Heart right ventricle (tissue), 16 donors: Measurements from ENCODE around the gene CKS1B. TPM values are rescaled to one million over a fixed set of nuclear protein-coding genes. Genes with fewer than 3 reads are reported as not detected.
A peak's percentile ranks its signal among the peaks of the same experiment; 100 is the strongest.

Experiments
- ATAC-seq, 8 donors: fragments of 200-7000 bp; cut with Tn5 transposase; one replicate each; pipeline ENCODE4 v1.9.1; 2020; ENCODE audit warnings: mild to moderate bottlenecking in 8 of 8, moderate library complexity in 8 of 8, moderate number of reproducible peaks in 1 of 8
- DNase-seq, 2 donors: peaks; one replicate each; pipeline ENCODE4 v3.0.0-alpha.2; 2020
- H3K27ac ChIP-seq, 10 donors: fragments of 200-600 bp; sonication (generic) in 2 of 10; one replicate each; pipeline versions ENCODE4 v1.5.0 to v1.8.0; 2020 to 2022; ENCODE audit warnings: mild to moderate bottlenecking in 3 of 10
- H3K27me3 ChIP-seq, 7 donors: fragments of 200-600 bp; one replicate each; pipeline ENCODE4 v1.8.0; 2021 to 2022; ENCODE audit warnings: mild to moderate bottlenecking in 2 of 7
- H3K36me3 ChIP-seq, 9 donors: fragments of 200-600 bp; sonication (generic) in 1 of 9; one replicate each; pipeline versions ENCODE4 v1.5.0 to v1.8.0; 2020 to 2022; ENCODE audit warnings: mild to moderate bottlenecking in 2 of 9
- H3K4me1 ChIP-seq, 9 donors: fragments of 200-600 bp; sonication (generic) in 1 of 9; one replicate each; pipeline versions ENCODE4 v1.5.0 to v1.8.0; 2020 to 2022; ENCODE audit warnings: mild to moderate bottlenecking in 4 of 9
- H3K4me3 ChIP-seq, 10 donors: fragments of 200-600 bp; sonication (generic) in 2 of 10; one replicate each; pipeline versions ENCODE4 v1.5.0 to v1.8.0; 2020 to 2022; ENCODE audit warnings: mild to moderate bottlenecking in 7 of 10, moderate library complexity in 2 of 10
- H3K9me3 ChIP-seq, 11 donors: fragments of 200-600 bp in 10 of 11; sonication (generic) in 2 of 11; one replicate each; pipeline versions ENCODE4 v1.5.0 to v1.8.0; 2013 to 2022; ENCODE audit warnings: mild to moderate bottlenecking in 2 of 11, control low read depth in 1 of 11, moderate library complexity in 1 of 11
- CTCF ChIP-seq, 9 donors: fragments of 200-600 bp; sonication (generic) in 2 of 9; IDR thresholded peaks; one replicate each; pipeline versions ENCODE4 v1.5.0 to v1.8.0; 2021 to 2022; ENCODE audit warnings: antibody characterized with exemption in 9 of 9, mild to moderate bottlenecking in 5 of 9, moderate library complexity in 1 of 9
- WGBS, 2 donors: extraction: QIAGEN DNeasy Blood & Tissue Kit; methylation state at CpG; one replicate each; pipeline ENCODE4 v1.1.7; 2013; ENCODE audit warnings: inconsistent platforms in 1 of 2; 5-methylcytosine and 5-hydroxymethylcytosine counted together
- intact Hi-C, 10 donors: fragments of 100-400 bp; cut with DNase I; formaldehyde crosslinking; loops; one replicate each; pipeline versions ENCODE4 v1.11.1 to v1.14.2; 2022
- polyA plus RNA-seq, 2 donors: library from polyadenylated mRNA; stranded (reverse); fragments of 200-250 nt; gene quantifications; one replicate each; pipeline ENCODE4 v1.2.3, GENCODE V29; 2013
- total RNA-seq, 10 donors: library from RNA; stranded (reverse); fragmentation: NEBNext Ultra II Directional in 3 of 10; extraction: Animal tissue kit (Norgen Biotek cat#: 25700) in 3 of 10; gene quantifications; one replicate each; pipeline versions ENCODE4 v1.2.1 to v1.2.4, GENCODE V29; 2021 to 2023
- donor health status: Arrhythmogenic right ventricular cardiomyopathy.
- donor health status: ischemic (EF 13 %, LVEDD 7.1; RV severe dilation, severe dysfunction).
- donor health status: healthy with polysubstance abuse.
- donor health status: DM: no; HTN: yes; CAD: no.
- donor health status: DM: no; HTN: no; CAD: no.
- donor health status: ischemic (EF 25% LVEDD 6.9; RV normal size, moderate dysfunction).
- donor health status: ischemic (EF 25% LVEDD 5.7; RV mildly dilated, moderate dysfunction).
- donor health status: healthy.
- donor health status: DM: yes; HTN: yes; CAD: no.
- donor health status: Ischemic cardiomyopathy.
- donor health status: ischemic (EF 35%, LVEDD 5.7; RV mildly dilated, moderate dysfunction).
- donor health status: nonischemic (EF 11% LVEDD 7.7; RV severe dilation, severe dysfunction).
- donor health status: DM: yes; HTN: yes; CAD: no.
- donor health status: PGD.
- donor health status: ischemic (EF 29% LVEDD 5.4; RV normal size, mild dysfunction).
- donor health status: nonischemic (EF 23%, LVEDD 6.1; RV moderate dilation, normal function).

Gene CKS1B
- total and polyA plus RNA-seq, 12 donors, result 4.6 to 36.7 (median 17.5) TPM

GRCh38 chr1:154972517-154973343, 1.8 kb upstream of the CKS1B start:
- no peaks in the 10 kb centered on the region for H3K27me3 ChIP-seq
- peak; percentile 38 to 74 for DNase-seq
- WGBS, 2 donors, result 13 to 18% methylated on average over 18 of the region's 18 CpGs
- H3K4me1 ChIP-seq, result peaks cover 25 to 79% (median 62%) of the 10 kb centered on the region in 9 donors
- ATAC-seq, result peak in 3 of 8 donors; percentile 2 to 5 (median 3)
- intact Hi-C loops, result loop anchor here in 4 of 10 donors (5.0 to 10.0 kb wide), 4 partner anchors 45 to 90 kb away; partner anchors contain the start of genes ADAM15 (in 2 of the 4) and EFNA4 (in 2 of the 4)
- peak overlapping the region; percentile 90 to 100 (median 96) for H3K27ac ChIP-seq
- peak overlapping the region in 9 of 10 donors; percentile 53 to 89 (median 68) for H3K4me3 ChIP-seq
- H3K36me3 ChIP-seq, result peaks cover 0 to 17% (median 7%) of the 10 kb centered on the region in 9 donors
- no peaks in the 10 kb centered on the region for H3K9me3 ChIP-seq
- TF ChIP-seq CTCF (IDR thresholded peaks at IDR 0.05), result no peak

GRCh38 chr1:154973344-154974101, 958 bp upstream of the CKS1B start:
- WGBS, 2 donors, result 3 to 5% methylated on average over 34 to 37 of the region's 37 CpGs
- Histone ChIP-seq H3K4me3 (peak overlapping the region; percentile 36 to 89 (median 66)), H3K36me3 (peaks cover 0 to 14% (median 7%) of the 10 kb centered on the region in 9 donors), H3K27me3 (no peaks in the 10 kb centered on the region), H3K4me1 (peaks cover 25 to 71% (median 57%) of the 10 kb centered on the region in 9 donors), H3K9me3 (no peaks in the 10 kb centered on the region), H3K27ac (peak overlapping the region; percentile 90 to 100 (median 96))
- intact Hi-C loops, result loop anchor here in 6 of 10 donors (2.0 to 10.0 kb wide), 5 partner anchors 27 to 89 kb away; partner anchors contain the start of genes ADAM15 (in 2 of the 6) and EFNA4 (in 2 of the 6)
- peak in 5 of 9 donors; percentile 9 to 46 (median 44) for TF ChIP-seq CTCF (IDR thresholded peaks at IDR 0.05)
- ATAC-seq (peak; percentile 35 to 71 (median 58)), DNase-seq (peak; percentile 95 to 98)

- no peaks in the 10 kb centered on the region for H3K9me3 ChIP-seq
- DNase-seq, result peak; percentile 93 to 96
- peaks cover 0 to 17% (median 4%) of the 10 kb centered on the region in 9 donors for H3K36me3 ChIP-seq
- peaks cover 23 to 58% (median 43%) of the 10 kb centered on the region in 9 donors for H3K4me1 ChIP-seq
- H3K4me3 ChIP-seq, result peak overlapping the region; percentile 41 to 89 (median 66)
- WGBS, 2 donors, result 0% methylated on average over 30 of the region's 30 CpGs
- ATAC-seq, result peak; percentile 50 to 74 (median 69)
- no peak for TF ChIP-seq CTCF (IDR thresholded peaks at IDR 0.05)
- H3K27me3 ChIP-seq, result no peaks in the 10 kb centered on the region
- H3K27ac ChIP-seq, result peak overlapping the region; percentile 71 to 100 (median 96)
- intact Hi-C loops, result loop anchor here in 6 of 10 donors (1.0 to 10.0 kb wide), 6 partner anchors 8 to 87 kb away; partner anchors contain the start of genes ADAM15 (in 2 of the 6), EFNA4 (in 2 of the 6) and FLAD1 (in 1 of the 6)
These were observed 427 bp downstream of the CKS1B start for GRCh38 chr1:154974808-154975408.
